Anterior cingulate cortex (tissue), 58 donors: ENCODE data around the gene GNB3.
A peak's percentile ranks its signal among the peaks of the same experiment; 100 is the strongest.

Experiments
- DNase-seq, 58 donors: peaks; one replicate each; lab custom pipeline; 2025; lab: John Stamatoyannopoulos, UW

GNB3 gene

DNA sequence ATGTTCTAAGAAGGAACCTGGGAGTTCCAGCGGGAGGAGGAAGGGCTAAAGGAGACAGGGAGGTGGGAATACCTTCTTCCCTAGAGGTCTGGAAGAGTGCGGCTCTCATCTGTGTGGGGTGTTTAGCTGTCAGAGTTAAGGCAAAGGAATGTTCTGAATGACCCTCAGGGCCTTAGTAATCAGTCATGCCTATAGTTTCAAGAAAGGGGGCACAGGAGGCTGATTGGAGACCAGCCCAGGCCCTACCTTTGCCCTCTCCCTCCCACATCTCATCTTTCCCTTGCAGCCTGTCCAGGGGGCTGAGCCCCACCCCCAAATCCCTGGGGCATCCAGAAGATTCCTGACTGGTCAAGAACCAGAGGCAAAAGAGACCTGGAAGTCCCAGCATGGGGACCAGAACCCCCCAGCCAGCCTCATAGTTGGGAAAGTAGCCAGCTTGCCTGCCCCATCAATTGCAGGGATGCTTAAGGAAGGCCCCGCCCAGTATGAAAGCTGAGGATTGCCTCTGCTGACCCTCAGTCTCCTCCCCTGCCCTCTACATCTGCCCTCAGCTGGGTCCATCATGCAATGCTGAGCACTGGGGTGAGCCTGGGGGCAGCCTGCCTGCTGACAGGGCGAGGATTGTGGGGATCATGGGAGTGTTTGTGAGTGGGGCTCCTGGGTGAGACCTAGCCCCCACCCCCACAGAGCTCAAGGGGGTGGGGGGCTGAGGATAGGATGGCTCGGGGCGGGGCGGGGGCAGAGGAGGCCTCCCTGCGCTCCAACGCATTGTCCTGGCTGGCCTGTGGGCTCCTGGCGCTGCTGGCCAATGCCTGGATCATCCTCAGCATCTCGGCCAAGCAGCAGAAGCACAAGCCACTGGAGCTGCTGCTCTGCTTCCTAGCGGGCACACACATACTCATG, 17.3 kb upstream of the GNB3 start:
- DNase-seq: peak in 1 of 58 donors; percentile 28

- DNase-seq: peak in 11 of 58 donors; percentile 9 to 49 (median 29)
These were observed 16.5 kb upstream of the GNB3 start for GRCh38 chr12:6824085-6824775.

DNA sequence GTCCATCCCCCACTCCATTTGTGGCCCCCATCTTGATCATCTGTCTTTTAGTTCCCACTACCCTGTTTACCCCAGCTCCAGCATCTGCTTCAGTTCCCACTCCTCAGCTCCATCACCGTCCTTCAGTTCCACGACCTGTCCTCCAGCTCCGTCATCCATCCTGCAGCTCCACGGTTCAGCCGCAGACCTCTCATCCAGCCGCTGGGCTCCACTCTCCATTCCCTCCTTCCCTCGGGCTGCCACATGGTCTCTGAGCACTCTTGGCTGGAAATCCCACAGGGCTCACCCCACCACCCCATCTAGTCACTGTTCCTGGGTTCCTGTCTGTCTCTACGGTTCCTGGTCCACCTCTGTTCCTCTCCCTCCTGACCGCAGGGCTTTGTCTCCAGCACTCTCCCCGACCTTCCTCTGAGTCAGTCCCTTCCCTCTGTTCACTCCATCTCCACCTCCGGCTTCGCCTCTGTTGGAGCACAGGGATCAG, 15.8 kb upstream of the GNB3 start:
- peak in 2 of 58 donors; percentile 32 to 61 for DNase-seq

- DNase-seq: peak in 56 of 58 donors; percentile 42 to 92 (median 76)
These were observed 15.2 kb upstream of the GNB3 start for GRCh38 chr12:6825398-6826124.

DNA sequence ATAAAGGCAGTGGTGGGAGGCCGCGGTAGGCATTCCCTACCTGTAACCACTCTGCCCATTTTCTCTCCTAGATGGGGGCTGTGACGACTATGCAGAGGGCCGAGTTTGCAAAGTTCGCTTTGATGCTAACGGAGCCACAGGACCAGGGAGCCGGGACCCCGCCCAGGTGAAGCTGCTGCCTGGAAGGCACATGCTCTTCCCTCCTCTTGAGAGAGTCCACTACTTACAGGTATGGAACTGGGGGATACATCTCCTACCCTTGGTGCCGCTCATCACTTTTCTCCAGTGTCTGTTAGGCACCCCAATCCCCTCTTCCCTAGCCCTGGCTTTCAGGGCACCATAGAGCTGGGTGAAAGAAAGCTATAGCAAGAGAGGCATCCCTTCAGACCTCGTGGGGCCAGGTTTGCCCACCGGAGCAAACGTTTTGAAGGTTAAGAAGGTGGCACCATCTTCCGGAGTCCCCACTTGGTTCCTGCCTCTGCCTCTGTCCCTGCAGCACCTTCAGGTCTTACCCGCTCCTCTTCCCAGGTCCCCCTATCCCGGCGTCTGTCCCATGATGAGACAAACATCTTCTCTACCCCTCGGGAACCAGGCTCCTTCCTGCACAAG, 14.5 kb upstream of the GNB3 start:
- DNase-seq: no peak

DNA sequence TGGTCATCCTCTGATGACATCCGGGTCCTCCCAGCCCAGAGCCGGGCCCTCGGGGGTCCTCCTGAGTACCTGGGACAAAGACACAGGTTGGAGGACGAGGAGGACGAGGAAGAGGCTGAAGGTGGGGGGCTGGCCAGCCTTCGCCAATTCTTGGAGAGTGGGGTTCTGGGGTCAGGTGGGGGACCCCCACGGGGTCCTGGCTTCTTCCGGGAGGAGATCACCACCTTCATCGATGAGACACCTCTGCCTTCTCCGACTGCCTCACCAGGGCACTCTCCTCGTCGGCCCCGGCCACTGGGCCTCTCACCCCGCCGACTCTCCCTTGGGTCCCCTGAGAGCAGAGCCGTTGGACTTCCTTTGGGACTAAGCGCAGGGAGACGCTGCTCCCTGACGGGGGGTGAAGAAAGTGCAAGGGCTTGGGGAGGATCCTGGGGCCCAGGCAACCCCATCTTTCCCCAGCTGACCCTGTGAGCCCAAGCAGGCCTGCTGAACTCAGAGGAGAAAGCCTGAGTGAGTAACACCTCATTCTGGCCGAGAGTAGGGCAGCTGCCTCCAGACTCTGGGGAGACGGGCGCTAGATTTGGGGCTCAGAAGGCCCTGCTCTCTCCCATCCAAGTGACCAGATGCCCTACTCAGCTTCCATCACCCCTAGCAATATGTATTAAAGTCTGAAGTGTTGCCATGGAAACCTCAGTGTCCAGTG, 13.8 kb upstream of the GNB3 start:
- no peak for DNase-seq

- peak in 56 of 58 donors; percentile 14 to 90 (median 64) for DNase-seq
These were observed 13.3 kb upstream of the GNB3 start for GRCh38 chr12:6827437-6827911.

- peak in 29 of 58 donors; percentile 17 to 72 (median 38) for DNase-seq
These were observed 12.5 kb upstream of the GNB3 start, which contains the start of gene P3H3 for GRCh38 chr12:6827982-6828780. P3H3 (plus strand) TSS chr12:6828407; CDS start chr12:6828441, 34 bp downstream.

DNA sequence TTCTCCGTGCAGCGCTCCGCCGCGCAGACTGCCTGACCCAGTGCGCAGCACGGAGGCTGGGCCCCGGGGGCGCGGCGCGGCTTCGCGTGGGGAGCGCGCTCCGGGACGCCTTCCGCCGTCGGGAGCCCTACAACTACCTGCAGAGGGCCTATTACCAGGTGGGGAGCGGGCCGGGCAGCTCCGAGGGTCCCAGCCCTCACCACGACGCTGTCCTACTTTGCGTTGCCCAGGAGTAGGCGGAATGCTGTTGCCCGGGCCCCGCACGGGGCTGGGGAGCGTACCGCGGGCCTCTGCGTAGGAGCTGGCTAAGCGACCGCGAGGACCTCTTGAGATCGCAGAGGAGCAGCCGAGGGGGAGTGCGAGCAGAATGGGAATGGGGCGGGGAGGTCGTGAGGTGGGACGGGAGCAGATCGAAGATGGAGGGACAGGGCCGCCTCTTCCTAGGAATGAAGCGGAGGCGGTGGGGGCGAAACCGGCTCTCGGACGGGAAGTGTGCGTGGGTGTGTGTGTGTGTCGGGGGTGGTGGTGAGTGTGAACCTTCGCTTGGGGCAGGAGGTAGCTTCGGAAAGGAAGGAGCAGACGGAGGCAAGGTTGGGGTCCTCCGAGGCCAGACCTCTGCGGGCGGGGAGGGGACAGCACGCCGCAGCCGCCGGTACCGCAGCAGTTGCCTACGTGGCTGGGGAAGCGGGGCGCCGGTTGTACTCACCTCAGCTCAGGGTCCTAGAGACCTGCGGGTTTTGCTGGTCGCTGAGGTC, 11.8 kb upstream of the GNB3 start:
- peak in 24 of 58 donors; percentile 15 to 71 (median 46) for DNase-seq

- peak in 10 of 58 donors; percentile 13 to 69 (median 47) for DNase-seq
These were observed 11.0 kb upstream of the GNB3 start for GRCh38 chr12:6829536-6830220.

DNA sequence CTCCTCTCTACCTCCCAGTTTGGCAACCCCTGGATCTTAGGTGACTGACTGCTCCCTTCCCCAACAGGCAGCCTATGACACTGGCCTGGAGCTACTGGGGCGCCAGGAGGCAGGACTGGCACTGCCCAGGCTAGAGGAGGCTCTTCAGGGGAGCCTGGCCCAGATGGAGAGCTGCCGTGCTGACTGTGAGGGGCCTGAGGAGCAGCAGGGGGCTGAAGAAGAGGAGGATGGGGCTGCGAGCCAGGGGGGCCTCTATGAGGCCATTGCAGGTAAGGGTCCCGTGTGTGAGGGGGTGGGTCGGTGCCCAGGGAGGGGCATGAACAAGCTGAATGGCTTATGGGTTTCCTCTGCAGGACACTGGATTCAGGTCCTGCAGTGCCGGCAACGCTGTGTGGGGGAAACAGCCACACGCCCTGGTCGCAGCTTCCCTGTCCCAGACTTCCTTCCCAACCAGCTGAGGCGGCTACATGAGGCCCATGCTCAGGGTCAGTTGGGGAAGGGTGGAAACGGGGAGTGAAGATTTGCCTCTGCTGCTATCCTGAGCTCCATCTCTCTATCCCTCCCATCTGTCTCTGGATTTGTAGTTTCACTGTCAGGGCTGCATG, 10.3 kb upstream of the GNB3 start:
- no peak for DNase-seq

DNA sequence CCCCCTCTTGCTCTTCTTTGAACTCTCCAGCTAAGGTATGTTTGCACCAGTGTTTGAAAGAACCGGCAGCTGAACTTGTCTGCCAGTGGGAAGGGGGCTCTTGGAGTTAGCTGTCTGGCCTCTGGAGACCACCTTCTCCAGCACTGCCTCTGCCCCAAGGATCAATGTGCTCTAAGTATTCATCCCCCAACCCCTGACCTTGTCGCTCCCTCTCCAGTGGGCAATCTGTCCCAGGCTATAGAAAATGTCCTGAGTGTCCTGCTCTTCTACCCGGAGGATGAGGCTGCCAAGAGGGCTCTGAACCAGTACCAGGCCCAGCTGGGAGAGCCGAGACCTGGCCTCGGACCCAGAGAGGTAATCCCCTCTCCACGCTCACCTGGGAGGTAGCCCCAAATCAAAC, 9.7 kb upstream of the GNB3 start:
- no peak for DNase-seq

GRCh38 chr12:6831450-6831995, 9.2 kb upstream of the GNB3 start:
- no peak for DNase-seq

DNA sequence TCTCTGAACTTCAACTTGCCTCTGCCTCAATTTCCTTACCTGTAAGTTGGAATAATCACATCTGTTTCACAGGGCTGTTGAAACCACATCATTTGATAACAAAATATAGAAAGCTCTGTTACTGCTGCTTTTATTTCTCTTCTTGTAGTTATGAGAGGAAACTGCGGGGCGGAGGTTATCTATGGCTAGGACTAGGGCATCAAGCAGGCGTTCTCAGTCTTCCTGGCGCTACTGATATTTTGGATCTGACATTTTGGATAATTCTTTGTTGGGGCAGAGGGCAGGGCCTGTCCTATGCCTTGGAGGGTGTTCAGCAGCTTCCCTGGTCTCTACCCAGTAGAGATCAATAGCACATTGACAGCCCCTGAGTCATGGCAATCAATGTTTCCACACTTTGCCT, 8.6 kb upstream of the GNB3 start:
- DNase-seq: no peak

DNA sequence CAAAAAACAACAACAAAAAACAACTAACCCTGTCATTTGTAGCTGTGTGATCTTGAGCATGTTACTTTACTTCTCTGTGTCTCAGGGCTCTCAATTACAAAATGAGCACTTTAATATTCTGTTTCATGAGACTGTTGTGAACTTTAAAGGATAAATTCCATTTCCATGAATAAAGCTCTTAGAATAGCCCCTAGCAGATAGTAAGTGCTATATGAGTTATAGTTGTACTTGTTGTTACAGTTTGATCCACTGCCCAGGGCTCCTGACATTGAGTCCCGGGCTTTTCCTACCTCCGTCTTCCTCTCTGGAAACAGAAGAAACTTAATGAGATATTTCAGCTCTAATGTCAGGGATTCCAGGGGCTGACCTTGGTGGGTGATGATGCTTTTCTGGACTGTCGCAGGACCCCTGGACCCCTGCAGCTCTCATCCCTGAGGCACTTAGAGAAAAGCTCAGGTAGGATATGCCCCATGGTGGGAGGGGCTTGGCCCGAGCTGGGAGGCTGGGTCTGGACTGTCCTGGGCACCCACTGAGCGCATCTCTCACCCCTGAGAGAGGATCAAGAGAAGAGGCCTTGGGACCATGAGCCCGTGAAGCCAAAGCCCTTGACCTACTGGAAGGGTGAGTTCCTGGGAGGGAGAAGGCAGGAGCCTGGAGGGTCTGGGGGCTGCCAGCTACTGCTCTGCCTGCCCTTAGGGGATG, 7.4 kb upstream of the GNB3 start:
- DNase-seq: no peak

DNA sequence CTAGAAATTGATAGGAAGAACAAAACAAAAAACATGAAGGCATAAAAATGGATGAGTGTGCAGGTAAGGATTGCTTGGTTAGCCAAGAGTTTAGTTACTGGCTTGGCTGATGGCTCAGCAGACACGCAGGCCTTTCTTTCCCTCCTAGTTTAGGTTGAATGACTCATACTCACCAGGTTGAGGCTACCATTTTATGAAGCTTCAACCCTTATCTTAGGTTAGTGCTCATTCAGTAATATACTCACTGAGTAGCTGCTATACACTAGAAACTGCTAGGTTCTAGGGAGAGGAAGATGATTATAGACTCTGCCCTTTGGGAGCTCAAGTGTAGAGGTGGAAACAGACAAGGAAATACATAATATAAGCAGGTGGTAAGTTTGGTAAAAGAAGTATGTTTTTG, 6.5 kb upstream of the GNB3 start:
- no peak for DNase-seq
